HepG2 (cell line): ENCODE results near the gene INSIG2. TPM values are rescaled to one million over a fixed set of nuclear protein-coding genes. Genes with fewer than 3 reads are reported as not detected.

Experiments
- polyA plus RNA-seq, 8 experiments: library from polyadenylated mRNA; depleted of rRNA in 3 of 8; stranded (reverse) in 7 of 8; unstranded in 1 of 8; fragments of >200 nt; fragmentation: Illumina TruSeq in 4 of 8; extraction: Trizol in 4 of 8; gene quantifications; 2 replicates each; pipeline versions ENCODE4 v1.2.1 to v1.2.3, GENCODE V29; 2011 to 2016; ENCODE audit warnings: low read depth in 4 of 8, missing spikeins in 1 of 8, mixed read lengths in 1 of 8; ENCODE audit not compliant: insufficient read depth in 1 of 8
- total RNA-seq, 5 experiments: library from RNA; depleted of rRNA; stranded (reverse); fragments of >200 nt; fragmentation: Illumina TruSeq; extraction: Trizol; gene quantifications; 2 replicates each; pipeline ENCODE4 v1.2.3, GENCODE V29; 2016; ENCODE audit warnings: low read depth in 1 of 5

Gene INSIG2
- total and polyA plus RNA-seq, 2 of the 13 experiments (the other 11 are each of a cell fraction or from before 2014, with no cell fraction given) = 73.5 to 481 TPM

Other genes with a start within 250 kb of the INSIG2 start
- gene CCDC93, start 74.4 kb upstream of the INSIG2 start, total RNA-seq (2016; rRNA removed; fragmentation: Illumina TruSeq; extraction: Trizol) = 28.7 and 37.2 TPM in 2 replicates
- 53.2 and 58.5 TPM in 2 replicates for gene CCDC93, start 74.4 kb upstream of the INSIG2 start, polyA plus RNA-seq (2011; rRNA removed)